NCI-H748 (cell line): Measurements from ENCODE around the gene OTOP3.
A peak's percentile ranks its signal among the peaks of the same experiment; 100 is the strongest.
"Not testable (repeated sequence)": the region's sequence is repeated elsewhere in the genome, so short reads cannot be mapped to it uniquely, and the experiment has no call there.

ENCODE experiments used
- DNase-seq: peaks from one replicate; lab custom pipeline; 2025; ENCODE audit not compliant: unreplicated experiment; lab: John Stamatoyannopoulos, UW

The OTOP3 gene

GRCh38 chr17:74959826-74960515 lies 24.3 kb downstream of the OTOP3 start:
- no peak for DNase-seq

- DNase-seq = no peak
Observed at GRCh38 chr17:74960570-74961342, 25.1 kb downstream of the OTOP3 start.

- DNase-seq = peak; percentile 76
Observed at GRCh38 chr17:74961657-74962350, 26.1 kb downstream of the OTOP3 start.

- DNase-seq = no peak
Observed at GRCh38 chr17:74962622-74963394, 27.1 kb downstream of the OTOP3 start.

- DNase-seq = no peak
Observed at GRCh38 chr17:74963656-74964055, 28.0 kb downstream of the OTOP3 start.

- no peak for DNase-seq
Observed at GRCh38 chr17:74964246-74964761, 28.6 kb downstream of the OTOP3 start.

GRCh38 chr17:74964988-74965622 lies 29.4 kb downstream of the OTOP3 start:
- no peak for DNase-seq

GRCh38 chr17:74968361-74968780 lies 32.7 kb downstream of the OTOP3 start:
- no peak for DNase-seq

- not testable (repeated sequence) for DNase-seq
Observed at GRCh38 chr17:74969501-74969900, 33.8 kb downstream of the OTOP3 start.

GRCh38 chr17:74970395-74970794 lies 34.7 kb downstream of the OTOP3 start:
- DNase-seq = no peak

GRCh38 chr17:74971069-74971841 lies 35.6 kb downstream of the OTOP3 start:
- DNase-seq = no peak

GRCh38 chr17:74971842-74972106 lies 36.1 kb downstream of the OTOP3 start:
- no peak for DNase-seq

GRCh38 chr17:74972107-74972972 lies 36.6 kb downstream of the OTOP3 start, which contains the start of gene HID1:
TSS of gene HID1 (minus strand) at chr17:74972759. CDS start at chr17:74972656, 103 bp downstream.
- DNase-seq = peak; percentile 78

- no peak for DNase-seq
Observed at GRCh38 chr17:74972973-74973328, 37.3 kb downstream of the OTOP3 start.

- no peak for DNase-seq
Observed at GRCh38 chr17:74975943-74976342, 40.2 kb downstream of the OTOP3 start.

GRCh38 chr17:74977802-74978201 lies 42.1 kb downstream of the OTOP3 start:
- no peak for DNase-seq

GRCh38 chr17:74978240-74978639 lies 42.5 kb downstream of the OTOP3 start:
- no peak for DNase-seq

GRCh38 chr17:74979408-74980146 lies 43.9 kb downstream of the OTOP3 start:
- DNase-seq = no peak
